Smooth muscle cell (in vitro differentiated cells): Measurements from ENCODE around the gene RNF13. TPM values are rescaled to one million over a fixed set of nuclear protein-coding genes. Genes with fewer than 3 reads are reported as not detected.
A peak's percentile ranks its signal among the peaks of the same experiment; 100 is the strongest.
"Not testable (repeated sequence)": the region's sequence is repeated elsewhere in the genome, so short reads cannot be mapped to it uniquely, and the experiment has no call there.

Source experiments
- DNase-seq: peaks from one replicate; lab custom pipeline; 2025; ENCODE audit not compliant: unreplicated experiment; lab: John Stamatoyannopoulos, UW
- H2AFZ ChIP-seq: fragments of 200-600 bp; sonication (generic); 2 replicates; pipeline ENCODE4 v1.6.0; 2016; ENCODE audit warnings: antibody characterized with exemption, low read depth, mild to moderate bottlenecking
- H3F3A ChIP-seq: fragments of 200-600 bp; sonication (generic); 2 replicates; pipeline ENCODE4 v1.6.0; 2017; ENCODE audit warnings: antibody characterized with exemption, low read depth
- H3K27ac ChIP-seq: fragments of 200-600 bp; sonication (generic); 2 replicates; pipeline ENCODE4 v1.5.1; 2016; ENCODE audit warnings: low read depth, mild to moderate bottlenecking
- H3K27me3 ChIP-seq: fragments of 200-600 bp; sonication (generic); 2 replicates; pipeline ENCODE4 v1.6.1; 2016; ENCODE audit warnings: low read depth, mild to moderate bottlenecking
- H3K36me3 ChIP-seq: fragments of 200-600 bp; sonication (generic); 2 replicates; pipeline ENCODE4 v1.5.1; 2016; ENCODE audit warnings: low read depth
- H3K4me1 ChIP-seq: fragments of 200-600 bp; sonication (generic); 2 replicates; pipeline ENCODE4 v1.5.1; 2016; ENCODE audit warnings: low read depth
- H3K4me2 ChIP-seq: fragments of 200-600 bp; sonication (generic); 2 replicates; pipeline ENCODE4 v1.6.0; 2016; ENCODE audit warnings: mild to moderate bottlenecking
- H3K4me3 ChIP-seq: fragments of 200-600 bp; sonication (generic); 2 replicates; pipeline ENCODE4 v1.5.1; 2016; ENCODE audit warnings: mild to moderate bottlenecking
- H3K79me2 ChIP-seq: fragments of 200-600 bp; sonication (generic); 2 replicates; pipeline ENCODE4 v1.6.0; 2016; ENCODE audit warnings: low read depth, mild to moderate bottlenecking
- H3K9ac ChIP-seq: fragments of 200-600 bp; sonication (generic); 2 replicates; pipeline ENCODE4 v1.6.0; 2016; ENCODE audit warnings: low read depth
- H3K9me3 ChIP-seq: fragments of 200-600 bp; sonication (generic); replicated peaks from 2 replicates; pipeline ENCODE4 v1.5.1; 2016; ENCODE audit warnings: low read depth
- H4K20me1 ChIP-seq: fragments of 200-600 bp; sonication (generic); 2 replicates; pipeline ENCODE4 v1.6.0; 2016; ENCODE audit warnings: low read depth
- CTCF ChIP-seq: fragments of 200-600 bp; sonication (generic); IDR thresholded peaks from 2 replicates; pipeline ENCODE4 v1.5.1; 2017; ENCODE audit warnings: borderline replicate concordance, mild to moderate bottlenecking, antibody characterized with exemption; ENCODE audit not compliant: insufficient read depth, poor library complexity, severe bottlenecking
- WGBS: methylation state at CpG from one replicate; pipeline ENCODE4 v1.1.7; 2016; ENCODE audit warnings: low lambda C conversion rate; 5-methylcytosine and 5-hydroxymethylcytosine counted together
- polyA plus RNA-seq: library from polyadenylated mRNA; unstranded; fragments of >200 nt; fragmentation: Nextera tagmentation; extraction: Ambion mirVana; gene quantifications from 2 replicates; pipeline ENCODE4 v1.2.1, GENCODE V29; 2016
- total RNA-seq: library from RNA; depleted of rRNA; stranded (reverse); fragments of >200 nt; gene quantifications from 2 replicates; pipeline ENCODE4 v1.2.3, GENCODE V29; 2014

The RNF13 gene
- total and polyA plus RNA-seq, 2 experiments from 2014 or later: 46.1 to 81.9 TPM

GRCh38 chr3:149877668-149878067 is 64.7 kb downstream of the RNF13 start:
- peaks cover 5% of the 10 kb centered on the region for H3K36me3 ChIP-seq
- no peak for TF ChIP-seq CTCF
- 97% methylated on average over 1 of the region's 1 CpG for WGBS
- no peaks in the 10 kb centered on the region for H3K4me1 ChIP-seq
- H3K9ac ChIP-seq: no peak overlapping the region
- no peak overlapping the region for H3K4me2 ChIP-seq
- no peak for DNase-seq
- no peaks in the 10 kb centered on the region for H3K79me2 ChIP-seq
- H2AFZ ChIP-seq: no peak overlapping the region
- H3K27me3 ChIP-seq: no peaks in the 10 kb centered on the region
- no peaks in the 10 kb centered on the region for H3K9me3 ChIP-seq
- no peak overlapping the region for H3K27ac ChIP-seq
- H3F3A ChIP-seq: no peaks in the 10 kb centered on the region
- H4K20me1 ChIP-seq: no peaks in the 10 kb centered on the region
- no peak overlapping the region for H3K4me3 ChIP-seq

- WGBS: 2% methylated on average over 2 of the region's 2 CpGs
- no peak overlapping the region for H3K4me2 ChIP-seq
- H4K20me1 ChIP-seq: no peaks in the 10 kb centered on the region
- no peak overlapping the region for H2AFZ ChIP-seq
- H3K4me3 ChIP-seq: no peak overlapping the region
- no peaks in the 10 kb centered on the region for H3K9me3 ChIP-seq
- H3K79me2 ChIP-seq: no peaks in the 10 kb centered on the region
- TF ChIP-seq CTCF: peak; percentile 53
- DNase-seq: peak; percentile 0
- no peaks in the 10 kb centered on the region for H3K27me3 ChIP-seq
- no peaks in the 10 kb centered on the region for H3F3A ChIP-seq
- no peaks in the 10 kb centered on the region for H3K36me3 ChIP-seq
- H3K9ac ChIP-seq: no peak overlapping the region
- no peaks in the 10 kb centered on the region for H3K4me1 ChIP-seq
- H3K27ac ChIP-seq: no peak overlapping the region
Measured at GRCh38 chr3:149879872-149880271, 66.9 kb downstream of the RNF13 start.

GRCh38 chr3:149881879-149882278 is 68.9 kb downstream of the RNF13 start:
- H3K4me3 ChIP-seq: no peak overlapping the region
- WGBS: 79% methylated on average over 4 of the region's 4 CpGs
- H3K4me2 ChIP-seq: no peak overlapping the region
- DNase-seq: no peak
- no peak for TF ChIP-seq CTCF
- H3K4me1 ChIP-seq: no peaks in the 10 kb centered on the region
- H3K36me3 ChIP-seq: no peaks in the 10 kb centered on the region
- H3K27ac ChIP-seq: no peak overlapping the region
- no peaks in the 10 kb centered on the region for H3F3A ChIP-seq
- H4K20me1 ChIP-seq: peaks cover 2% of the 10 kb centered on the region
- H3K9me3 ChIP-seq: no peaks in the 10 kb centered on the region
- no peaks in the 10 kb centered on the region for H3K27me3 ChIP-seq
- no peaks in the 10 kb centered on the region for H3K79me2 ChIP-seq
- H3K9ac ChIP-seq: no peak overlapping the region
- no peak overlapping the region for H2AFZ ChIP-seq

GRCh38 chr3:149883134-149883533 is 70.1 kb downstream of the RNF13 start:
- no peak for TF ChIP-seq CTCF
- Histone ChIP-seq H3K79me2 (no peaks in the 10 kb centered on the region), H3F3A (no peaks in the 10 kb centered on the region), H3K4me1 (no peaks in the 10 kb centered on the region), H2AFZ (no peak overlapping the region), H3K36me3 (no peaks in the 10 kb centered on the region), H3K9me3 (no peaks in the 10 kb centered on the region), H3K27me3 (no peaks in the 10 kb centered on the region), H3K27ac (no peak overlapping the region), H3K4me2 (no peak overlapping the region), H3K4me3 (no peak overlapping the region), H3K9ac (no peak overlapping the region), H4K20me1 (peaks cover 2% of the 10 kb centered on the region)
- 98% methylated on average over 1 of the region's 1 CpG for WGBS
- DNase-seq: no peak

- H3K4me2 ChIP-seq: not testable (repeated sequence)
Measured at GRCh38 chr3:149883860-149884259, 70.8 kb downstream of the RNF13 start.

GRCh38 chr3:149884848-149885247 is 71.8 kb downstream of the RNF13 start:
- not testable (repeated sequence) for DNase-seq, H3K27me3 ChIP-seq, H2AFZ ChIP-seq, H4K20me1 ChIP-seq, H3K4me3 ChIP-seq, H3K9me3 ChIP-seq, H3K4me2 ChIP-seq, H3K27ac ChIP-seq, H3K36me3 ChIP-seq, H3K79me2 ChIP-seq, H3K9ac ChIP-seq, H3K4me1 ChIP-seq, H3F3A ChIP-seq

More at GRCh38 chr3:149883860-149884259, 70.8 kb downstream of the RNF13 start:
- H3K79me2 ChIP-seq, H3K4me3 ChIP-seq, H3F3A ChIP-seq, H3K36me3 ChIP-seq, H3K27me3 ChIP-seq, H4K20me1 ChIP-seq, H3K4me1 ChIP-seq, H3K9ac ChIP-seq, DNase-seq, H3K27ac ChIP-seq, H2AFZ ChIP-seq, H3K9me3 ChIP-seq: not testable (repeated sequence)
- WGBS: 98% methylated on average over 5 of the region's 5 CpGs
